Spleen (tissue), 11 donors: Measurements from ENCODE around the gene SMIM10L2A. TPM values are rescaled to one million over a fixed set of nuclear protein-coding genes. Genes with fewer than 3 reads are reported as not detected.

Experiments
- DNase-seq: peaks from one replicate; pipeline ENCODE4 v3.0.0-alpha.2; 2020
- H3K27ac ChIP-seq, 8 donors: fragments of 200-600 bp; sonication (generic) in 7 of 8; 1 replicate in 4 of 8; 2 replicates in 4 of 8; pipeline versions ENCODE4 v1.5.0 to v1.8.0; 2016 to 2021; ENCODE audit warnings: inconsistent platforms in 4 of 8, mild to moderate bottlenecking in 4 of 8, moderate library complexity in 1 of 8
- H3K27me3 ChIP-seq, 7 donors: fragments of 200-600 bp; sonication (generic) in 6 of 7; replicated peaks in 1 of 7; 1 replicate in 4 of 7; 2 replicates in 3 of 7; pipeline versions ENCODE4 v1.5.0 to v1.8.0; 2016 to 2021; ENCODE audit warnings: inconsistent platforms in 3 of 7, mild to moderate bottlenecking in 1 of 7
- H3K36me3 ChIP-seq, 6 donors: fragments of 200-600 bp; sonication (generic) in 5 of 6; 1 replicate in 4 of 6; 2 replicates in 2 of 6; pipeline versions ENCODE4 v1.5.0 to v1.8.0; 2016 to 2021; ENCODE audit warnings: inconsistent platforms in 2 of 6
- H3K4me1 ChIP-seq, 6 donors: fragments of 200-600 bp; sonication (generic) in 5 of 6; 1 replicate in 3 of 6; 2 replicates in 3 of 6; pipeline versions ENCODE4 v1.5.0 to v1.8.0; 2016 to 2021; ENCODE audit warnings: inconsistent platforms in 3 of 6
- H3K4me3 ChIP-seq, 8 donors: fragments of 200-600 bp; sonication (generic) in 7 of 8; 1 replicate in 4 of 8; 2 replicates in 4 of 8; pipeline versions ENCODE4 v1.5.0 to v1.8.0; 2016 to 2021; ENCODE audit warnings: inconsistent platforms in 4 of 8, mild to moderate bottlenecking in 4 of 8, moderate library complexity in 2 of 8
- H3K9me3 ChIP-seq, 8 donors: fragments of 200-600 bp; sonication (generic) in 7 of 8; 1 replicate in 4 of 8; 2 replicates in 4 of 8; pipeline versions ENCODE4 v1.5.0 to v1.8.0; 2016 to 2021; ENCODE audit warnings: inconsistent platforms in 4 of 8
- POLR2A ChIP-seq, 3 donors: fragments of 450-650 bp; IDR thresholded peaks; one replicate each; pipeline ENCODE4 v1.5.1; 2017; ENCODE audit warnings: antibody characterized with exemption in 3 of 3, mild to moderate bottlenecking in 1 of 3
- POLR2AphosphoS5 ChIP-seq, 3 donors: sonication (generic); formaldehyde crosslinking; IDR thresholded peaks; one replicate each; pipeline ENCODE4 v1.5.1; 2017; ENCODE audit warnings: antibody characterized with exemption in 3 of 3
- whole genome bisulfite sequencing, 5 donors: extraction: QIAGEN DNeasy Blood & Tissue Kit in 3 of 5; methylation state at CpG; one replicate each; pipeline versions ENCODE4 v1.1.5 to v1.1.7; 2013 to 2018; 5-methylcytosine and 5-hydroxymethylcytosine counted together
- intact Hi-C: fragments of 100-400 bp; cut with DNase I; formaldehyde crosslinking; loops from one replicate; pipeline ENCODE4 v1.15.0; 2023; ENCODE audit warnings: low total_unique reads
- polyA plus RNA-seq, 3 donors: library from polyadenylated mRNA; stranded (reverse); fragments of 200-250 nt; gene quantifications; one replicate each; pipeline ENCODE4 v1.2.1, GENCODE V29; 2013
- total RNA-seq, 7 donors: library from RNA; depleted of rRNA in 3 of 7; stranded (reverse); fragments of >200 nt in 3 of 7; fragmentation: NEBNext Ultra II Directional in 4 of 7; extraction: Animal tissue kit (Norgen Biotek cat#: 25700) in 4 of 7; gene quantifications; one replicate each; pipeline versions ENCODE4 v1.1.0 to v1.2.1, GENCODE V29; 2016 to 2021
- TF ChIP-seq, protein P1 (sequence below), 11 experiments: fragments of 200-600 bp in 7 of 11; fragments of 450-650 bp in 4 of 11; sonication (generic) in 4 of 11; IDR thresholded peaks in 8 of 11; conservative IDR thresholded peaks in 3 of 11; 1 replicate in 7 of 11; 2 replicates in 4 of 11; pipeline versions ENCODE4 v1.4.0 to v1.8.0; 2016 to 2021; ENCODE audit warnings: antibody characterized with exemption in 11 of 11, inconsistent platforms in 4 of 11, mild to moderate bottlenecking in 1 of 11
- donor health status: healthy with polysubstance abuse.
- donor health status: DM: no; HTN: no; CAD: no; lungs with moderate emphysema.
- donor health status: DM: no; HTN: no; CAD: no.
- donor health status: Bipolar disorder and iron deficiency.
- donor health status: healthy.
- donor health status: DM: no; HTN: no; CAD: no.
- donor health status: DM: yes; HTN: yes; CAD: no.

The SMIM10L2A gene
- total and polyA plus RNA-seq, 10 donors, result 0.50 to 7.7 (median 2.9) TPM

DNA sequence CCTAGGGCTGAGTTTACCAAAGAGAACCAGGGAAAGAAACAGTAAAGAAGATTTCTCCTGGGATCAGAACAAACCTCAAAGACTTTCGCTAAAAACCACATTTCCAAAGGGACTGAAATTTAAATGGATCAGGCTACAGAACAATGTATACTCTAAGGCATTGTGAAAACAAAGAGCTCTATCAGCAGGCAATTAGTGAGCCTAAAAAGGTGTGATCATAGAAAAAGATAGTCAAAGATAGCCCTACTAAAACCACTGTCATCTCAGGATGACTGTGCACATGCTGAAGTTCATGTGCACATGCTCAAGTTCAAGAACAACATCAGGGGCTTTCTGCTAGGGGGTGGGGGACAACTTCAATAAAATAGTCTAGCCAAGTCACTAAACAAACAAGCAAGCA lies 12.9 kb upstream of the SMIM10L2A start:
- peaks cover 0 to 9% (median 0%) of the 10 kb centered on the region in 7 donors for H3K27me3 ChIP-seq
- intact Hi-C loops, result no loop called here
- no peaks in the 10 kb centered on the region for H3K36me3 ChIP-seq
- WGBS, 5 donors, result 60 to 96% (median 88%) methylated on average over 1 of the region's 1 CpG
- peaks cover 0 to 5% (median 0%) of the 10 kb centered on the region in 6 donors for H3K4me1 ChIP-seq
- no peak overlapping the region for H3K4me3 ChIP-seq
- no peak for TF ChIP-seq POLR2AphosphoS5 (IDR thresholded peaks at IDR 0.05)
- TF ChIP-seq, protein P1, sequence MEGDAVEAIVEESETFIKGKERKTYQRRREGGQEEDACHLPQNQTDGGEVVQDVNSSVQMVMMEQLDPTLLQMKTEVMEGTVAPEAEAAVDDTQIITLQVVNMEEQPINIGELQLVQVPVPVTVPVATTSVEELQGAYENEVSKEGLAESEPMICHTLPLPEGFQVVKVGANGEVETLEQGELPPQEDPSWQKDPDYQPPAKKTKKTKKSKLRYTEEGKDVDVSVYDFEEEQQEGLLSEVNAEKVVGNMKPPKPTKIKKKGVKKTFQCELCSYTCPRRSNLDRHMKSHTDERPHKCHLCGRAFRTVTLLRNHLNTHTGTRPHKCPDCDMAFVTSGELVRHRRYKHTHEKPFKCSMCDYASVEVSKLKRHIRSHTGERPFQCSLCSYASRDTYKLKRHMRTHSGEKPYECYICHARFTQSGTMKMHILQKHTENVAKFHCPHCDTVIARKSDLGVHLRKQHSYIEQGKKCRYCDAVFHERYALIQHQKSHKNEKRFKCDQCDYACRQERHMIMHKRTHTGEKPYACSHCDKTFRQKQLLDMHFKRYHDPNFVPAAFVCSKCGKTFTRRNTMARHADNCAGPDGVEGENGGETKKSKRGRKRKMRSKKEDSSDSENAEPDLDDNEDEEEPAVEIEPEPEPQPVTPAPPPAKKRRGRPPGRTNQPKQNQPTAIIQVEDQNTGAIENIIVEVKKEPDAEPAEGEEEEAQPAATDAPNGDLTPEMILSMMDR (IDR thresholded peaks at IDR 0.05 in 8 of 11, conservative IDR thresholded peaks at IDR 0.05 in 3 of 11), result no peak
- H3K9me3 ChIP-seq, result peaks cover 0 to 12% (median 0%) of the 10 kb centered on the region in 8 donors
- no peak overlapping the region for H3K27ac ChIP-seq
- DNase-seq, result no peak

DNA sequence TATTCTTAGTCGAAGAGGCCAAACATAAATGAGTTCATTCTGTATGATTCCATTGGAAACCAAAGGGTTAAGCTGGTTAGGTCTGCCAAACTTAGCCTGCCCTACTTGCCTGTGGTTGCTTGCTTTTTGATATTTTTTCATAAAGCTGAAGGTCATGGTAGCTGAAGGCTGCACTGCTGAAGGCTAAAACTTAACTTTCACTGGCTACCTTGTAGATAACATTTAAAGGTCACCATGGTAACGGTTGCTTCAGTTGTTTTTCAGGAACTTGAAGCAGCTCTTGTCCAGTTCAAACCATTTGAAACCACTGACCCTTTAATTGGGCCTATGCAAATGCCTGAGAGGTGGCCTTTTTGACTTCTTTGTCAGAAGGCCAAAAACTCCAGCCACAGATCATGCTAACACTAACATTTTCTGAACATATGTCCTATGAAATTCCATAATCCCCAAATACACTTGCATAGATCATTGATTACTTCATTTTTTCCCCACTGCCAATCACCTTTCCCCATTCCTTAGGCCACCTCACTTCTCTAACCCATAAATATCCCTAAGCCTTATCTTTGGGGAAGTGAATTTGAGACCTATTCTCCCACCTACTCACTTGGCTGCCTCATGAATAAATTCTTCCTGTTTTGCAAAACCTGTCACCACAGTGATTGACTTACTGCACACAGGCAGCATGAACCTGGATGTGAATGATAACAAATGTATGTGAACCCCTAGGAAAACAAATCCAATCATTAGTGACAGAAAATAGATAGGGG lies 10.7 kb upstream of the SMIM10L2A start:
- H3K4me1 ChIP-seq, result peaks cover 0 to 5% (median 0%) of the 10 kb centered on the region in 6 donors
- H3K9me3 ChIP-seq, result peaks cover 0 to 12% (median 0%) of the 10 kb centered on the region in 8 donors
- TF ChIP-seq, protein P1 (IDR thresholded peaks at IDR 0.05 in 8 of 11, conservative IDR thresholded peaks at IDR 0.05 in 3 of 11), result no peak
- no peak for TF ChIP-seq POLR2A (IDR thresholded peaks at IDR 0.05)
- TF ChIP-seq POLR2AphosphoS5 (IDR thresholded peaks at IDR 0.05), result no peak
- no peak overlapping the region for H3K4me3 ChIP-seq
- intact Hi-C loops, result no loop called here
- peaks cover 0 to 9% (median 0%) of the 10 kb centered on the region in 7 donors for H3K27me3 ChIP-seq
- WGBS, 5 donors, result 56 to 76% (median 71%) methylated on average over 2 of the region's 2 CpGs
- no peaks in the 10 kb centered on the region for H3K36me3 ChIP-seq
- no peak for DNase-seq
- peak overlapping the region in 1 of 8 donors; percentile 12 for H3K27ac ChIP-seq

DNA sequence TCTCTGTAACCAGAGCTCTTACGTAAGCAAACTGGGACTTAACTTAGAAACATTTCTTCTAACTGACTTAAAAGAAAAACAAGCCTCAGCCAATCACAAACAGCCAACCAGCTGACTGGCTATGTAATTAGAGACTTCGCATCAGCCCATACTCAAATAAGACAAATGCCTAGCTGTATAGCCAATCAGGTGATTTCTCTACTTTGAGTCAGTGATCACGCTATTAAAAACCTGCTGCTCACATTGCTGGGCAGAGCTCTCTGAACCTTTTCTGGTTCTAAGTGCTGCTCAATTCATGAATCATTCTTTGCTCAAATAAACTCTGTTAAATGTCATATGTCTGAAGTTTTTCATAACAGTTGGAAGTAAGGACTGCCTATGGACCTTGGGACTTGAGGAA lies 9.9 kb upstream of the SMIM10L2A start:
- Histone ChIP-seq H3K4me1 (peaks cover 0 to 5% (median 0%) of the 10 kb centered on the region in 6 donors), H3K9me3 (peaks cover 0 to 12% (median 0%) of the 10 kb centered on the region in 8 donors), H3K4me3 (no peak overlapping the region), H3K27me3 (peaks cover 0 to 9% (median 0%) of the 10 kb centered on the region in 7 donors), H3K27ac (no peak overlapping the region), H3K36me3 (no peaks in the 10 kb centered on the region)
- 75 to 98% (median 94%) methylated on average over 3 of the region's 3 CpGs for WGBS, 5 donors
- TF ChIP-seq POLR2A (IDR thresholded peaks at IDR 0.05) (no peak), POLR2AphosphoS5 (IDR thresholded peaks at IDR 0.05) (no peak)
- TF ChIP-seq, protein P1 (IDR thresholded peaks at IDR 0.05 in 8 of 11, conservative IDR thresholded peaks at IDR 0.05 in 3 of 11), result no peak
- no peak for DNase-seq
- intact Hi-C loops, result no loop called here

DNA sequence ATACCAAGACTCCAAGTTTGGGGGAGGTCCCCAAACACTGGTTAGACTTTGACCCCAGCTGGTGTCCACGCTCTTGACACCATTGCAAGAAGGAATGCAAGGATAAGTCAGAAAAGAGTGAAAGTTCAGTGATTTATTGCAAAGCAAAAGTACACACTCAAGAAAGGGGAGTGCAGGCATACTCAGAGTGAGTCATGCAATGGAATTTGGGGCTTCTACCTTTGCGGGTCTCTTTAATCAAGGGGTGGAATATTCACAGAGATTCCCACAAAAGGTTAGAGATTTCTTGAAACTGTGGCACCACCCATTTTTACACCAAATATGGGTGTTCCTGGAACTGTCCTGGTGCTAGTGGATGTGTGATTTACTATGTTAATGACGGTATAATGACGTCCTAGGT lies 5.2 kb upstream of the SMIM10L2A start:
- Histone ChIP-seq H3K9me3 (peaks cover 0 to 12% (median 0%) of the 10 kb centered on the region in 8 donors), H3K36me3 (no peaks in the 10 kb centered on the region), H3K27me3 (no peaks in the 10 kb centered on the region), H3K4me1 (no peaks in the 10 kb centered on the region), H3K4me3 (no peak overlapping the region), H3K27ac (no peak overlapping the region)
- intact Hi-C loops, result no loop called here
- no peak for DNase-seq
- TF ChIP-seq, protein P1 (IDR thresholded peaks at IDR 0.05 in 8 of 11, conservative IDR thresholded peaks at IDR 0.05 in 3 of 11), result no peak
- TF ChIP-seq POLR2AphosphoS5 (IDR thresholded peaks at IDR 0.05) (no peak), POLR2A (IDR thresholded peaks at IDR 0.05) (no peak)
- 61 to 92% (median 84%) methylated on average over 4 of the region's 4 CpGs for WGBS, 5 donors
